HG03442 (cell line): ENCODE data around the gene SMC6.

Source experiments
- ATAC-seq: cut with Tn5 transposase; IDR thresholded peaks from one replicate; pipeline ENCODE4 v1.9.1; 2021; ENCODE audit warnings: mild to moderate bottlenecking, moderate library complexity; ENCODE audit not compliant: unreplicated experiment

The SMC6 gene

DNA sequence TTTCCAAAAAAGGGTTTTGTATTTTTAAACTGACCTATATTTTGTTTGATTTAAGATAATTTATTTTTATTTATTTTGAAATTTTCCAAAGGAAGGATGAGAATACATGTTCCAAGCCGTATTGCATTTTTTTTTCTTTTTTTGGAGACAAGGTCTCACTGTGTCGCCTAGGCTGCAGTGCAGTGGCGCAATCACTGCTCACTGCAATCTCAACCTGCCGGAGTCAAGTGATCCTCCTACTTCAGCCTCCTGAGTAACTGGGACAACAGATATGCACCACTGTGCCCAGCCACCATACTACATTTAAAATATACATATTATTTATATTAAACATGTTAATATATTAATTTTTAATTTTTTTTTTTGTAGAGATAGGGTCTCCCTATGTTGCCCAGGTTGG lies 15.3 kb upstream of the SMC6 start:
- no peak for ATAC-seq

GRCh38 chr2:17765398-17765797 lies 11.8 kb upstream of the SMC6 start:
- ATAC-seq = no peak

DNA sequence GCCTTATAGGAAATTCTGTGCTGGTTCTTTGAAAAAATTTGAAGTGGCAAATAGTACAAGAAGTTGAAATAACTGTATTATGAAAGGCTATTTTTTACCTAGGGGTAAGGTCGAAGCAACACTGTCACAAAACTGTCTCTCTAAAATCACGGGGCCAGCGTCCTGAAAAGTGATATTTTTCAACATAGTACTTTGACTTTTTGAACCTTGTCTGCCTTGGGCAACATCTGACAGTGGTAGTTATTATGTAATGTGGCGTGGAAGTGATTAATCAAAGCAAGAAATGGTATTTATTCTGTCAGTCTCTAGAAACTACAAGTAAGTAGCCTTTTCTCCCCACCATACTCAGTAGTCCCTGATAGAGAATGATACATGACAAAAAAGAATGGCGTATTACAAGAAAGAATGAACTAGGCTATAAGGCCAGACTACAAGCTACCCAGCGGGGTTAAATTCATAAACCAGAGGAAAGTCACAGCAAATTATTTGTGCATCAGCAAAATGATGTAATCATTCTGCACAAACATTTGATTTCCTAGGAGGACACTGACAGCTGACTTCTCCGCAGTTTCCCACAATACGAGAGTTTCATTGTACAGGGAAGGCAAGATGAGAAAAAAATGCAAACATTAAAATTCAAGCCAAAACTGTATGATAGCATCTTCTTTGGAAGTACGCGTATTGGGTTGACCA lies 10.2 kb upstream of the SMC6 start:
- no peak for ATAC-seq

- no peak for ATAC-seq
Observed at GRCh38 chr2:17762451-17762850, 8.8 kb upstream of the SMC6 start.

DNA sequence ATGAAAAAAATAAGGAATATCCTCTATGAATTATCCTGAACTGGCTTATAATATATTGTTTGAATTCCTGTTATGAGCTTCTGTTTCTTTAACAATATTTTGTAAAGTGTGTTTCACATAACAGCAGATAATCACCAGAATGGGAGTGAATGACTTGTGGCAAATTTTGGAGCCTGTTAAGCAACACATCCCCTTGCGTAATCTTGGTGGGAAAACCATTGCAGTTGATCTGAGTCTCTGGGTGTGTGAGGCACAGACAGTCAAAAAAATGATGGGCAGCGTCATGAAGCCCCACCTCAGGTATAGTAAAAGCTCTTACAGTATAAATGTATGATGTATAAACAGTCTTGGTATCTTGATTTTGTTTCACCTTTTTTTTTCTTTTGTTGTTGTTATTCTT lies 6.2 kb upstream of the SMC6 start:
- no peak for ATAC-seq

GRCh38 chr2:17758118-17758517 lies 4.5 kb upstream of the SMC6 start:
- no peak for ATAC-seq

DNA sequence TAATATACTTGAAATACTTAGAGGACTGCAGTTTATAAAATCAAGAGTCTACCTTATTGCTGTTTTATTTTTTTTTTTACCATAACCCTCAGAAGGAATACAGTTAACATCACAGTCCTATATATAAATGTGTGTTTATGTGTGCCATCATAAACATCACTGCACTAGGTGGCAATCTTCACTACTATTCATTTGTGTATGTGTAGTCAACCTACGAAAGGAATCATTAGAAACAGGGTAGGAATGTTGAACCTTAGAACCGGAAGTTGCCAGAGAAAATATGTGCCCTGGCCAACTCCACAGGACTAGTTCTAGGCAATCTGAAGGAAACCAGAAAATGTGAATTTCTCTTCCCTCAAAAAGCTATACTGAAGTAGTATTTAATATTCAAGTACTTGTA lies 3.7 kb upstream of the SMC6 start:
- ATAC-seq = no peak

- ATAC-seq = no peak
Observed at GRCh38 chr2:17756668-17757067, 3.1 kb upstream of the SMC6 start.

GRCh38 chr2:17754773-17755425 lies 1.3 kb upstream of the SMC6 start:
- no peak for ATAC-seq

GRCh38 chr2:17752892-17753802 lies 463 bp downstream of the SMC6 start:
- ATAC-seq = peak; percentile 36

- peak; percentile 13 for ATAC-seq
Observed at GRCh38 chr2:17752246-17752645, 1.4 kb downstream of the SMC6 start.

DNA sequence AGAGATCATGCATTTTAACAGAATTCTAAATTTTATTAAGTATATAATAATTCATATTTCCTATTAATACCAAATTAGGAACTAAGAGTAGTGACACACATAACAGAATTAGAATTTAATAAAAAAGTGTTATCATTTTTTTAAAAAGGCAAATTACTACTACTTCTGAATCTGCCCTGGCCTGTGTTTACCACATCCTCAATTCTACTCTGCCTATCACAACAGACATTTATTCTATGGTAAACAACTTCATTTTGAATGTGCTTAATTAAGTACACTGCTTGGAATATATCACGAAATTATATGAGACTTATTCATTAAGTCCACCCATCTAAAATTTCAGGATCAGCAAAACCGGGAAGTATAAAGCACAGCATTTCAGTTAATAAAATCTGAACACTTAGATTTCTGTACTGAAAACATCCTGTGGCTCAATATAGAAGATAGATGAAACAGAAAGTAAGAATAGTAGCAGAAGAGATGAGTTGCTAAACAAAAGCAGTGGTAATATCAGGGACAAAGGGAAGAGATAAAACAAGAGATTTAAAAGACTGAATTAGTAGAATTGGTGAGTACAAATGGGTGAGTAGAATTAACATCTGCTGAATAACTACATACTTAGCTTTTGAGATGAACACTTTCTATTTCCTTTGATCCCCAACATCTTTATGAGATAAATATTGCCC lies 3.7 kb downstream of the SMC6 start:
- ATAC-seq = peak; percentile 24

- ATAC-seq = no peak
Observed at GRCh38 chr2:17748745-17749144, 4.9 kb downstream of the SMC6 start.

- no peak for ATAC-seq
Observed at GRCh38 chr2:17747684-17748452, 5.7 kb downstream of the SMC6 start.

DNA sequence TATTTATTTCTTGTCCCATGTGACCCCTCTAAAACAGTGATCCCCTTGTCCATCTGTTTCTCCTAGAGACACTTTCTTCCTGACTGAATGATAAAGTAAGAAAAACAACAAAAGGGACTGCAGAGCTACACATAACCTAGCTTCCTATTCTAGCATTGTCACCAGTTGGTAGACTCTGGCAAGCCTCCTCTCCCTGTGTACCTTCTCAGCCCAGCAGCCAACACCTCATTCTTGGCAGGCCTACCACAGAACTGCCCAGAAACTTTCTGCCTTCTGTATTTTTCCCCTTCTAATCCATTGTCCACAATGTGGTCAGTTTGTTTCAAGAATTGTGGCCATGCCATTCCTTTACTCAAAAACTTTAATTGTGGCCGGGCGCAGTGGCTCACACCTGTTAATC lies 13.4 kb downstream of the SMC6 start:
- no peak for ATAC-seq

- ATAC-seq = no peak
Observed at GRCh38 chr2:17736989-17737388, 16.6 kb downstream of the SMC6 start.

- ATAC-seq = no peak
Observed at GRCh38 chr2:17735864-17736263, 17.7 kb downstream of the SMC6 start.

DNA sequence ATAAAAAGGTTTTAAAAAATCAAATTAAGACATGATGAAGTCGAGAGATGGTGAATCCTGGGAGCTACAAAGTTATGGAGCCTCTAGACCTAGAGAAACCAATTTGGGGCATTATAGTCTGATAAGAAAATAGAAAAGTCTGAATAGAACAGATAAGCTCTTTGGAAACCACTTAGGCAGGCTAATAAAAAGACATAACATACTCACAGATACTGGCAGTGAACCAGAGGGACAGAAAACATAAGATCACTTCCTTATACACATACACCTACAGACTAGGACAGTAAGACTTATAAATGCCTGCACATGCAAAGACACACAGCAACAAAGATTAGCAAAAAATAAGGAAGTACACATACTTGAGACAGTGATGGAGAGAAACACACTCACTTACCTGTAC lies 20.0 kb downstream of the SMC6 start:
- no peak for ATAC-seq

DNA sequence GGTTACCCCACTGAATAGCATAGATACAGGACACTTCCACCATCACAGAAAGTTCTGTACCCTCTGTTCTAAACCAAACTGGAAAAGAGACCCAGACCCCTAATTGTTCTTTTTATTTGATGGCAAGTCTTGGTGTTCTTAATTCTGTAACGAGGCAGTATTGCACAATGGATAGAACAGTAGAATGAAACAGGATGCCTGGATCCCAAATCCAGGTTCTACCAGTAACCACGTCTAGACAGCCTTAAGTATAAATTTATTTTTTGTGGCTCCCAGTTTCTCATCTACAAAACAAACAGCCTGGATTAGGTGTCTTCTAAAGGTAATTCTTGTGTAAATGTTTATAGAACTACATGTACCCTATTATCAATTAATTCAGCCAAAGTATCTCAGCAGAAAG lies 23.7 kb downstream of the SMC6 start:
- ATAC-seq = no peak

DNA sequence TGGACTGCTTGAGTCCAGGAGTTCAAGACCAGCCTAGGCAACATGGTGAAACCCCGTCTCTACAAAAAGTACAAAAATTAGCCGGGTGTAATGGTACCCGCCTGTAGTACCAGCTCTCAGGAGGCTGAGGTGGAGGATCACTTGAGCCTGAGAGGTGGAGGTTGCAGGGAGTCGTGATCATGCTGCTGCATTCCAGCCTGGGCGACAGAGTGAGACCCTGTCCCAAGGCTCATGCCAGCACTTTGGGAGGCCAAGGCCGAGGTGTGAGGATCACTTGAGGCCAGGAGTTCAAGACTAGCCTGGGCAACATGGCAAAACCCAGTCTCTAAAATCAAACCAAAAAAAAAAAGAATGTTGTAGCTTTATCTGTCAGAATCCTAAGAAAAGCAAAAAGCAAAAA lies 25.4 kb downstream of the SMC6 start:
- ATAC-seq = no peak
